ENCODE measurements around the gene NUDT3. TPM values are rescaled to one million over a fixed set of nuclear protein-coding genes. Genes with fewer than 3 reads are reported as not detected.
A peak's percentile ranks its signal among the peaks of the same experiment; 100 is the strongest.

The NUDT3 gene
- total RNA-seq, 2 donors from 2014 or later, result 11.9 to 16.2 TPM

GRCh38 chr6:34240329-34241248, 151.9 kb downstream of the NUDT3 start:
- DNase-seq, result peak; percentile 22
- Histone ChIP-seq H3K27ac (no peak overlapping the region), H3K9ac (ENCODE audit: low read depth in 2 of 2, low read length in 2 of 2) (no peak overlapping the region), H3K27me3 (no peaks in the 10 kb centered on the region), H3K36me3 (no peaks in the 10 kb centered on the region), H3K4me3 (no peak overlapping the region), H3K9me3 (no peaks in the 10 kb centered on the region), H3K4me1 (no peaks in the 10 kb centered on the region)
- no peak for TF ChIP-seq CTCF (IDR thresholded peaks at IDR 0.05)
- intact Hi-C loops (cut with DNase I), result no loop called here

DNA sequence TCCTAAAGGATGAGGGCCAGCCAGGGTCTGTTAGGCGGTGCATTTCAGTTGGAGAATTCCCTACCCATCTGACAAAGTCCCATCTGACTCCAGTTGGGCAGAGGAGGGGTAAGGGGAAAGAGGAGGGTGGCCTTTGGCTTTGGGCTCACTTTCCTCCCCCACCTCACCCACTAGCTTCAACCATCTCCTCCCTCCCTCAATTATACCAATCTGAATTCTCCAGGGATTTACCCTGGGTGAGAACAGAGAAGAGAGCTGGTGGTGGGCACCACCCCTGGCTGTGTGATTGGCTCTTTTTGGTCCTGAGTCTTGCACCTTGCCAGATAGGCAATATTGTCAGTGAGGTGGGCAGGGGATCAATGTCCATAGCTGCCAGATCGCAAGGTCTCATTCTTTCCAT, 152.6 kb downstream of the NUDT3 start:
- TF ChIP-seq CTCF (IDR thresholded peaks at IDR 0.05), result no peak
- Histone ChIP-seq H3K27me3 (no peaks in the 10 kb centered on the region), H3K9me3 (no peaks in the 10 kb centered on the region), H3K36me3 (no peaks in the 10 kb centered on the region), H3K4me1 (no peaks in the 10 kb centered on the region), H3K9ac (ENCODE audit: low read depth in 2 of 2, low read length in 2 of 2) (no peak overlapping the region), H3K27ac (no peak overlapping the region), H3K4me3 (no peak overlapping the region)
- intact Hi-C loops (cut with DNase I), result no loop called here
- DNase-seq, result no peak

DNA sequence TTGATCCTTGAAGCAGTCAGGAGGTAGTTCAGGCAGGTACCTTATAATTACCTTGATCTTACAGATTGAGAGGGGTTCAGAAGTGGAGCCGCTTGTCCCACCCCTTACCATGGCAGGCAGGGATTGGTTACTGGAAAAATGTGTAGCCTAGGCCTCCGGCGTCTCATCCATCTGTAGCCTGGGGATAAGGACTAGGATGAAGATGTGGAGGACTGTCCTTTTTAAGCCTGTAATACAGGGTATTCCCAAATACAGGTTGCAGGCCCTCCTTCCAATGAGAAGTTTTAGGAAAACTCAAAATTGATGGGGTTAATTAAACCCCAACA, 153.0 kb downstream of the NUDT3 start:
- DNase-seq, result no peak
- H3K9ac ChIP-seq (ENCODE audit: low read depth in 2 of 2, low read length in 2 of 2), result no peak overlapping the region
- intact Hi-C loops (cut with DNase I), result no loop called here

DNA sequence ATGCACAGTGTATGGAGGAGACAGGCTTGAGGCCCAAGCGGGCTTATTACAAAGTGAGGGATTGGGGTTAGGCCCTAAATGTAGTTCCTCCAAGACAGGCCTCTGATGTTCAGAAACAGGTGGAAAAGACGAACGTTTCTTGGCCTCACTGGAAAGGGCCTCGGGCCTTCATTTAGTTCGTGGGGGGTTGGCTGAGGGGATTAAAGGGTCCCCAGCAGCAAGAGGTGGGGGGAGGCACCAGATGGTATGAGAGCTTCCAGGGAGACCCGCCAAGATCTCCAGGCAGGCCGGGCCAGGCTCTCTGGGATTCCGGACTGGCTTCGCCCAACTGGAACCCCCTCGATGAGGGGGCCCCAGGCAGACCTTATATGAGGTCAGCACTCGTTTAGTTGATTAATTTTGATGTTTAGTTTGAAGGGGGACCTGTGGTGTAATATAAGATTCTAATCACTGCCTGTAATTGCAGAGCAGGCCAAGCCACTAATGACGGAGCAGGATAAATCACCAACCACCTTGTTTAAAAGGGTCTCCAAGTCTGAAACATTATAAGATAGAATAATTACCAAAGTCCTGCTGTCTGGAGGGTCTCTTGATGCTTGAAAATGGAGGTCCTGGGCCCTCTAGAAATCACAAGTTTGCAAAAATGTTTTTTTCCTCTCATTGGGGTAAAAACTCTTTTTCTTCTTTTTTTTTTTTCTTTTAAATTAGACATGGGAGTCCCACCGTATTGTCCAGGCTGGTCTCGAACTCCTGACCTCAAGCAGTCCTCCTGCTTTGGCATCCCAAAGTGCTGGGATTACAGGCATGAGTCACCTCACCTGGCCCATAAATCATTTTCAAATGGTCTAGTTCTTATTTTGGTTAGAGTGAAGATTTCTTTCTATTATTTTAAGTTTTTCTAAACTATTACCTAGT, 153.6 kb downstream of the NUDT3 start:
- no peaks in the 10 kb centered on the region for H3K9me3 ChIP-seq
- intact Hi-C loops (cut with DNase I), result no loop called here
- no peaks in the 10 kb centered on the region for H3K36me3 ChIP-seq
- DNase-seq, result peak; percentile 20
- H3K27me3 ChIP-seq, result no peaks in the 10 kb centered on the region
- peak overlapping the region; percentile 66 to 75 for H3K9ac ChIP-seq (ENCODE audit: low read depth in 2 of 2, low read length in 2 of 2)
- H3K4me1 ChIP-seq, result no peaks in the 10 kb centered on the region
- TF ChIP-seq CTCF (IDR thresholded peaks at IDR 0.05), result no peak
- H3K4me3 ChIP-seq, result peak overlapping the region; percentile 77
- H3K27ac ChIP-seq, result no peak overlapping the region

More for the DNA sequence above, 153.0 kb downstream of the NUDT3 start:
- no peaks in the 10 kb centered on the region for H3K27me3 ChIP-seq
- H3K4me1 ChIP-seq, result no peaks in the 10 kb centered on the region
- no peak for TF ChIP-seq CTCF (IDR thresholded peaks at IDR 0.05)
- no peaks in the 10 kb centered on the region for H3K9me3 ChIP-seq
- H3K27ac ChIP-seq, result no peak overlapping the region
- H3K4me3 ChIP-seq, result no peak overlapping the region
- H3K36me3 ChIP-seq, result no peaks in the 10 kb centered on the region

DNA sequence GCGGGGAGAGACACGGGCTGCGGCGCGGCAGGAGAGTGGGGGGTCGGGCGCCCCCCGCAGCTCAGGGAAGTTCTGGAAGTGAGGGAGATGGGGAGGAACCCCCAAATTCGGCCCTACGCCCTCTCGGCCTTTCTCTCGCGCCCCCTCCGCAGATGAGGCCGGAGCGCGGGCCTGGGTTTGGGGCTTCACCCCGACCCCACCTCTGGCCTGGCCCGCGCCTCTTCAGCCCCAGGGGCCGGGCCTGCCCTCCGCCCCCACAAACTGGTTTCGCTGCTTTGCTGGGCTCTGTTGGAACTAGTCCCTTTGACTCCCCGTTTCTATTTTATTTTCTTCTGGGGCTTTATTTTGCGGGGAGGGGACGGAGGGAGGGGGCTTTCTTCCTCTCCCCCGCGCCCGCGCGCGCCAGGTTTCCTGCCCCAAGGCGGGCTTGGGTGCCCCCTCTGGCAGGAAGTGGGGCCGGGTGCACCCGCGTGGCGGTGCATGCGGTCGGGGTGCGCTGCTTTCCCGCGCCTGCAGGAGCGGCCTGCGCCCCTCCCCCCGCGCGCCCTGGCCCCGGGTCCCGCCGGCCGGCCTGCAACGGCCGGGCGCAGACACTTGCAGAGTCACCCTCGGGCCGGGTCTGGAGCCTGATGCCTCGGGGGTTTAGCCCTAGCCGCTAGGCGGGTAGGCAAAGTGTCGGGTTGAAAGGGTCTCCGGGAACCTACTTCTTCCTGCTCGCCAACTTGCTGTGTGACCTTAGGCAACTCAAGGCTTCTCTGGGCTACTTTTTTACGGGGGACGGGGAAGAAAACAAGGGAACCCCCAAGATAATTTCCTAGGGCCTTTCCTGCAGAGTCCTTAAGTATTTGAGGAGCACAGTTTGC, 154.5 kb downstream of the NUDT3 start:
- DNase-seq, result peak; percentile 71
- no peaks in the 10 kb centered on the region for H3K4me1 ChIP-seq
- H3K27me3 ChIP-seq, result no peaks in the 10 kb centered on the region
- H3K27ac ChIP-seq, result peak overlapping the region; percentile 72
- intact Hi-C loops (cut with DNase I), result no loop called here
- no peaks in the 10 kb centered on the region for H3K36me3 ChIP-seq
- peak overlapping the region; percentile 66 to 75 for H3K9ac ChIP-seq (ENCODE audit: low read depth in 2 of 2, low read length in 2 of 2)
- peak overlapping the region; percentile 77 for H3K4me3 ChIP-seq
- no peaks in the 10 kb centered on the region for H3K9me3 ChIP-seq
- no peak for TF ChIP-seq CTCF (IDR thresholded peaks at IDR 0.05)

All from colonic mucosa (tissue), 4 donors.